Hepatocyte (in vitro differentiated cells): ENCODE measurements around the gene KCNQ4.

Experiments used
- CTCF ChIP-seq: fragments of 200-600 bp; sonication (generic); IDR thresholded peaks from 2 replicates; pipeline ENCODE4 v1.5.1; 2016; ENCODE audit warnings: antibody characterized with exemption, mild to moderate bottlenecking; ENCODE audit not compliant: poor library complexity
- EZH2 ChIP-seq: fragments of 200-600 bp; sonication (generic); IDR thresholded peaks from 2 replicates; pipeline ENCODE4 v1.6.1; 2016; ENCODE audit warnings: antibody characterized with exemption, mild to moderate bottlenecking, borderline replicate concordance

DNA sequence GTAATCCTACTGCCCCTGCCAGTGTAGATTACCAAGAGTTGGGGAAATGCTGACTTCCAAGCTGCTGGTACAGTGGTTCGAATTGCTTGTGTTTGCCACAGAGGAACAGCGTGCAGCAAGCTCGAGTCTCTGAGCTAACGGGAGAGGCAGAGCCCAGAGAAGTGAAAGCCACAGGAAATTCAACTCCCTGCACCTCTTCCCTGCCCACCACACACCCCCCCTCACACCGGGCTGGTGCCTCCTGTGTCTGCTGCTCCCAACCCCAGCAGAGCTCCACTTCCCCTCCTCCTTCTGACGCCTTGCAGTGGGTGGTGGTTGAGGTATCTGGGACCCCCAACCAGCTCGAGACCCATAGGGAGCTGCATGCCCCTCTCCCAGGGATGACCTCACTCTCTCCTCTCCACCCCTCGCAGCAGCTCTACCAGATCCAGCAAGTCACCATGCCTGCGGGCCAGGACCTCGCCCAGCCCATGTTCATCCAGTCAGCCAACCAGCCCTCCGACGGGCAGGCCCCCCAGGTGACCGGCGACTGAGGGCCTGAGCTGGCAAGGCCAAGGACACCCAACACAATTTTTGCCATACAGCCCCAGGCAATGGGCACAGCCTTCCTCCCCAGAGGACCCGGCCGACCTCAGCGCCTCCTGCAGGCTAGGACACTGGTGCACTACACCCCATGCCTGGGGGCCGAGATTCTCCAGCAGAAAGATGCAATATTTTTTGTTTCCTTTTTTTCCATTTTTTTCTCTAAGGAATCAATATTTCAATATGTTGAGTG is 13.1 kb upstream of the KCNQ4 start:
- TF ChIP-seq CTCF, result no peak
- TF ChIP-seq EZH2, result no peak
